IMR-90 (cell line): ENCODE measurements around the gene PITPNC1. TPM values are rescaled to one million over a fixed set of nuclear protein-coding genes. Genes with fewer than 3 reads are reported as not detected.

Source experiments
- ATAC-seq: fragments of 200-7000 bp; cut with Tn5 transposase; 2 replicates; pipeline ENCODE4 v1.9.1; 2020; ENCODE audit warnings: low read depth, mild to moderate bottlenecking, moderate library complexity
- BruUV-seq: library from RNA; stranded (reverse); fragments of 400-500 nt; replicated peaks from 2 replicates; lab custom pipeline; 2021; lab: Mats Ljungman, UMichigan
- CTCF ChIA-PET: fragments of 300-600 bp; formaldehyde crosslinking; extraction: SDS; loops from one replicate; lab custom pipeline; 2021; ENCODE audit warnings: antibody characterized with exemption; lab: Yijun Ruan, JAX
- POLR2A ChIA-PET: fragments of 300-600 bp; sonication (Branson Sonifier 250); formaldehyde crosslinking; loops from one replicate; lab custom pipeline; 2022; ENCODE audit warnings: antibody characterized with exemption; ENCODE audit not compliant: unreplicated experiment; lab: Charles Lee
- DNase-seq: peaks from one replicate; pipeline ENCODE4 v3.0.0; 2013
- H2AFZ ChIP-seq: replicated peaks from 2 replicates; pipeline ENCODE3; 2013; ENCODE audit warnings: low read length, mild to moderate bottlenecking; ENCODE audit not compliant: poor library complexity
- H2AK5ac ChIP-seq: 2 replicates; pipeline ENCODE4 v1.6.1; 2013; ENCODE audit warnings: low read depth, low read length, inconsistent platforms
- H2AK9ac ChIP-seq: replicated peaks from 2 replicates; pipeline ENCODE3; 2013; ENCODE audit warnings: mild to moderate bottlenecking, low read depth, low read length, moderate library complexity; ENCODE audit not compliant: poor library complexity
- H2BK120ac ChIP-seq: 2 replicates; pipeline ENCODE4 v1.6.1; 2013; ENCODE audit warnings: low read depth, low read length, inconsistent platforms
- H2BK15ac ChIP-seq: 3 replicates; pipeline ENCODE4 v1.6.1; 2013; ENCODE audit warnings: low read depth, low read length, inconsistent platforms
- H2BK20ac ChIP-seq: 2 replicates; pipeline ENCODE4 v1.6.1; 2013; ENCODE audit warnings: low read depth, mild to moderate bottlenecking, inconsistent platforms, low read length, moderate library complexity
- H2BK5ac ChIP-seq: 2 replicates; pipeline ENCODE4 v1.6.1; 2013; ENCODE audit warnings: mild to moderate bottlenecking, low read depth, low read length, inconsistent platforms; ENCODE audit not compliant: poor library complexity, severe bottlenecking
- H3K14ac ChIP-seq: replicated peaks from 2 replicates; pipeline ENCODE4 v1.6.1; 2013; ENCODE audit warnings: low read depth, low read length, inconsistent platforms
- H3K18ac ChIP-seq: 2 replicates; pipeline ENCODE4 v1.6.1; 2013; ENCODE audit warnings: low read depth, low read length, control low read depth
- H3K23ac ChIP-seq: 2 replicates; pipeline ENCODE4 v1.6.1; 2013; ENCODE audit warnings: low read depth, low read length, inconsistent platforms
- H3K27ac ChIP-seq: 2 replicates; pipeline ENCODE4 v1.5.1; 2013; ENCODE audit warnings: mild to moderate bottlenecking, control low read depth, low read length; ENCODE audit not compliant: insufficient read depth
- H3K27me3 ChIP-seq: 2 replicates; pipeline ENCODE4 v1.6.1; 2013; ENCODE audit warnings: low read length; ENCODE audit not compliant: control insufficient read depth, insufficient read depth
- H3K36me3 ChIP-seq: 2 replicates; pipeline ENCODE4 v1.6.1; 2013; ENCODE audit warnings: low read length, mixed read lengths; ENCODE audit not compliant: control insufficient read depth, insufficient read depth
- H3K4ac ChIP-seq: 2 replicates; pipeline ENCODE4 v1.6.1; 2013; ENCODE audit warnings: low read depth, low read length, inconsistent platforms
- H3K4me1 ChIP-seq: 2 replicates; pipeline ENCODE4 v1.6.1; 2013; ENCODE audit warnings: low read length, mixed read lengths; ENCODE audit not compliant: control insufficient read depth, insufficient read depth
- H3K4me2 ChIP-seq: 2 replicates; pipeline ENCODE4 v1.6.1; 2013; ENCODE audit warnings: low read depth, mild to moderate bottlenecking, control low read depth, low read length, moderate library complexity
- H3K4me3 ChIP-seq: 2 replicates; pipeline ENCODE4 v1.5.1; 2013; ENCODE audit warnings: low read depth, mild to moderate bottlenecking, control low read depth, low read length, moderate library complexity; ENCODE audit not compliant: insufficient read depth
- H3K56ac ChIP-seq: 2 replicates; pipeline ENCODE4 v1.6.1; 2013; ENCODE audit warnings: low read length, inconsistent platforms; ENCODE audit not compliant: insufficient read depth; ENCODE audit errors: extremely low read depth
- H3K79me1 ChIP-seq, 2 experiments: 2 replicates each; pipeline ENCODE4 v1.6.1; 2013; ENCODE audit warnings: low read length in 2 of 2, inconsistent platforms in 1 of 2, low read depth in 1 of 2
- H3K9ac ChIP-seq: 2 replicates; pipeline ENCODE4 v1.6.1; 2013; ENCODE audit warnings: low read depth, low read length, control low read depth
- H3K9me1 ChIP-seq: 2 replicates; pipeline ENCODE4 v1.6.1; 2013; ENCODE audit warnings: low read length, inconsistent platforms; ENCODE audit not compliant: insufficient read depth
- H3K9me3 ChIP-seq: 2 replicates; pipeline ENCODE4 v1.6.1; 2013; ENCODE audit warnings: low read length; ENCODE audit not compliant: control insufficient read depth, insufficient read depth
- H4K20me1 ChIP-seq: 2 replicates; pipeline ENCODE4 v1.6.1; 2013; ENCODE audit warnings: low read length, inconsistent platforms; ENCODE audit not compliant: insufficient read depth
- H4K5ac ChIP-seq: 2 replicates; pipeline ENCODE4 v1.6.1; 2013; ENCODE audit warnings: mild to moderate bottlenecking, low read depth, low read length, control low read depth
- H4K8ac ChIP-seq, 2 experiments: 2 replicates each; pipeline ENCODE4 v1.6.1; 2013; ENCODE audit warnings: low read depth in 2 of 2, low read length in 2 of 2, control low read depth in 1 of 2, inconsistent platforms in 1 of 2
- H4K91ac ChIP-seq: 2 replicates; pipeline ENCODE4 v1.6.1; 2013; ENCODE audit warnings: low read depth, low read length, inconsistent platforms; ENCODE audit not compliant: insufficient read depth
- BHLHE40 ChIP-seq: fragments of 150-350 bp; IDR thresholded peaks from 2 replicates; pipeline ENCODE4 v1.6.1; 2016; ENCODE audit warnings: mild to moderate bottlenecking, low read depth, low read length
- CEBPB ChIP-seq: IDR thresholded peaks from 2 replicates; pipeline ENCODE4 v1.6.1; 2012; ENCODE audit warnings: low read depth, low read length, improper control_type of control experiment
- CHD1 ChIP-seq: IDR thresholded peaks from 2 replicates; pipeline ENCODE4 v1.6.1; 2012; ENCODE audit warnings: low read depth, low read length, improper control_type of control experiment
- CTCF ChIP-seq: conservative IDR thresholded peaks from 2 replicates; pipeline ENCODE4 v1.5.1; 2012; ENCODE audit warnings: mild to moderate bottlenecking, low read depth, low read length, improper control_type of control experiment
- ELK1 ChIP-seq: fragments of 150-350 bp; IDR thresholded peaks from 2 replicates; pipeline ENCODE4 v1.6.1; 2016; ENCODE audit warnings: low read depth, mild to moderate bottlenecking, low read length, moderate library complexity, borderline replicate concordance
- FOS ChIP-seq: fragments of 150-350 bp; IDR thresholded peaks from 2 replicates; pipeline ENCODE4 v1.6.1; 2016; ENCODE audit warnings: low read depth, low read length
- MAFK ChIP-seq: IDR thresholded peaks from 2 replicates; pipeline ENCODE4 v1.6.1; 2012; ENCODE audit warnings: low read depth, low read length, improper control_type of control experiment
- MAZ ChIP-seq: IDR thresholded peaks from 2 replicates; pipeline ENCODE4 v1.6.1; 2012; ENCODE audit warnings: low read depth, mild to moderate bottlenecking, low read length, improper control_type of control experiment, moderate library complexity, borderline replicate concordance
- MXI1 ChIP-seq: IDR thresholded peaks from 2 replicates; pipeline ENCODE4 v1.6.1; 2012; ENCODE audit warnings: low read depth, mild to moderate bottlenecking, low read length, moderate library complexity, borderline replicate concordance
- NFE2L2 ChIP-seq: fragments of 150-350 bp; IDR thresholded peaks from 2 replicates; pipeline ENCODE4 v1.6.1; 2016; ENCODE audit warnings: low read depth, mild to moderate bottlenecking, low read length
- POLR2A ChIP-seq: IDR thresholded peaks from 2 replicates; pipeline ENCODE4 v1.6.1; 2012; ENCODE audit warnings: mild to moderate bottlenecking, low read depth, low read length
- RAD21 ChIP-seq: IDR thresholded peaks from 2 replicates; pipeline ENCODE4 v1.6.1; 2012; ENCODE audit warnings: low read length, improper control_type of control experiment
- RCOR1 ChIP-seq: IDR thresholded peaks from 2 replicates; pipeline ENCODE4 v1.6.1; 2012; ENCODE audit warnings: mild to moderate bottlenecking, low read length, improper control_type of control experiment; ENCODE audit not compliant: insufficient replicate concordance
- RFX5 ChIP-seq: IDR thresholded peaks from 2 replicates; pipeline ENCODE4 v1.8.0; 2012; ENCODE audit warnings: low read depth, mild to moderate bottlenecking, low read length, moderate library complexity
- SMC3 ChIP-seq: fragments of 150-350 bp; IDR thresholded peaks from 2 replicates; pipeline ENCODE4 v1.6.1; 2016; ENCODE audit warnings: low read depth, mild to moderate bottlenecking, antibody characterized with exemption, low read length, moderate library complexity
- USF2 ChIP-seq: fragments of 150-350 bp; IDR thresholded peaks from 2 replicates; pipeline ENCODE4 v1.6.1; 2017; ENCODE audit warnings: mild to moderate bottlenecking, antibody characterized with exemption, low read length, low read depth
- WGBS, 2 experiments: methylation state at CpG; one replicate each; pipeline versions ENCODE4 v1.1.5 to v1.1.7; 2013; ENCODE audit warnings: missing lambda C conversion rate in 2 of 2; ENCODE audit not compliant: insufficient read length in 1 of 2; ENCODE audit errors: extremely low coverage in 2 of 2; 5-methylcytosine and 5-hydroxymethylcytosine counted together
- dilution Hi-C: fragments of 300-500 bp; cut with HindIII; formaldehyde crosslinking; loops from one replicate; pipeline ENCODE4 v1.14.3; 2018; ENCODE audit warnings: low sequenced_read_pairs; ENCODE audit not compliant: unreplicated experiment
- in situ Hi-C: fragments of 300-500 bp; cut with MboI; formaldehyde crosslinking; loops from 3 replicates; pipeline ENCODE4 v1.14.3; 2019; ENCODE audit warnings: low sequenced_read_pairs, inconsistent platforms, mixed read lengths
- intact Hi-C: fragments of 100-400 bp; cut with micrococcal nuclease; formaldehyde crosslinking; loops from 2 replicates; pipeline ENCODE4 v1.10.0; 2022
- polyA plus RNA-seq, 3 experiments: library from polyadenylated mRNA; depleted of rRNA; stranded (reverse); fragments of >200 nt; gene quantifications; 2 replicates each; pipeline ENCODE4 v1.2.3, GENCODE V29; 2012; ENCODE audit warnings: low replicate concordance in 1 of 3
- total RNA-seq: library from RNA; depleted of rRNA; stranded (reverse); fragments of >200 nt; gene quantifications from 2 replicates; pipeline ENCODE4 v1.2.3, GENCODE V29; 2012

The PITPNC1 gene
- total and polyA plus RNA-seq, 2 of the 4 experiments (the other 2 are of a cell fraction) = 4.1 TPM

- Histone ChIP-seq H4K5ac (no peak overlapping the region), H3K18ac (no peak overlapping the region), H3K14ac (no peak overlapping the region), H2AK9ac (no peak overlapping the region), H3K23ac (no peak overlapping the region), H4K20me1 (no peaks in the 10 kb centered on the region), H4K91ac (no peak overlapping the region), H2AFZ (no peak overlapping the region), H2BK120ac (no peak overlapping the region), H3K9me1 (peaks cover 9% of the 10 kb centered on the region), H3K4me1 (peaks cover 8% of the 10 kb centered on the region), H3K27me3 (no peaks in the 10 kb centered on the region), H2BK20ac (no peak overlapping the region), H3K27ac (no peak overlapping the region), H2BK15ac (no peak overlapping the region; the same call in 2 of the 3 replicates), H3K9ac (no peak overlapping the region), H3K56ac (no peak overlapping the region), H3K79me1 (peaks cover 12 to 53% of the 10 kb centered on the region in 2 experiments), H3K4me2 (no peak overlapping the region), H3K36me3 (no peaks in the 10 kb centered on the region), H2AK5ac (no peak overlapping the region), H3K4ac (no peak overlapping the region), H2BK5ac (no peak overlapping the region), H3K4me3 (no peak overlapping the region), H4K8ac (no peak overlapping the region; a peak in 1 of 4 replicates), H3K9me3 (no peaks in the 10 kb centered on the region)
- no peak for ATAC-seq
- intact Hi-C loops (loop anchor here (10.0 kb wide), 1 partner anchor 208 kb away; no protein-coding TSS in a partner anchor), in situ Hi-C loops (no loop called here), dilution Hi-C loops (no loop called here)
- no peak for TF ChIP-seq MAFK
- TF ChIP-seq POLR2A = no peak
- TF ChIP-seq FOS = no peak
- TF ChIP-seq SMC3 = no peak
- no peak for TF ChIP-seq RCOR1
- TF ChIP-seq NFE2L2 = no peak
- TF ChIP-seq MAZ = no peak
- no peak for TF ChIP-seq RAD21
- no peak for TF ChIP-seq BHLHE40
- no peak for TF ChIP-seq ELK1
- no peak for TF ChIP-seq CHD1
- no peak for TF ChIP-seq RFX5
- TF ChIP-seq USF2 = no peak
- TF ChIP-seq MXI1 = no peak
- TF ChIP-seq CTCF = no peak
- no peak for TF ChIP-seq CEBPB
- WGBS, 2 experiments = no CpG with 5 or more reads among the region's 7 CpGs
- ChIA-PET CTCF (interaction anchor here (0.9 kb wide), 1 partner anchor 101 kb away, joined by 3 read pairs; no protein-coding TSS in a partner anchor), POLR2A (no interaction called here)
- no TSS peak for BruUV-seq
- no peak for DNase-seq
Observed at GRCh38 chr17:67476787-67477335, 99.8 kb downstream of the PITPNC1 start.
